Measurements from ENCODE around the gene NCSTN.

- TF ChIP-seq CTCF (IDR thresholded peaks at IDR 0.05), result no peak
- no peak for TF ChIP-seq EZH2 (IDR thresholded peaks at IDR 0.05)
- no peak for TF ChIP-seq EZH2phosphoT487 (IDR thresholded peaks at IDR 0.05)
These were observed 15.0 kb upstream of the NCSTN start for GRCh38 chr1:160328184-160328583.

Measured in neural progenitor cell (in vitro differentiated cells).